ENCODE data around the gene USF2.
A peak's percentile ranks its signal among the peaks of the same experiment; 100 is the strongest.

The USF2 gene

GRCh38 chr19:35306473-35307246 is 37.9 kb downstream of the USF2 start:
- DNase-seq (ENCODE audit: low read depth, low spot score), result no peak
- Histone ChIP-seq H3K4me1 (ENCODE audit: insufficient read depth, insufficient read length) (peaks cover 17% of the 10 kb centered on the region), H3K9ac (ENCODE audit: insufficient read length, low read depth) (no peak overlapping the region), H3K36me3 (ENCODE audit: insufficient read depth, insufficient read length, low read length) (no peaks in the 10 kb centered on the region), H3K9me3 (ENCODE audit: insufficient read depth, low read length) (no peaks in the 10 kb centered on the region), H3K27me3 (ENCODE audit: insufficient read depth, insufficient read length) (no peaks in the 10 kb centered on the region), H3K4me3 (ENCODE audit: insufficient read length, low read depth) (no peak overlapping the region)
- TF ChIP-seq ZNF274 (IDR thresholded peaks at IDR 0.05; ENCODE audit: low read depth, low read length) (no peak), SUZ12 (IDR thresholded peaks at IDR 0.05; ENCODE audit: extremely low read depth, insufficient read depth, insufficient read length) (no peak), YY1 (IDR thresholded peaks at IDR 0.05; ENCODE audit: insufficient read depth, insufficient read length) (no peak)

DNA sequence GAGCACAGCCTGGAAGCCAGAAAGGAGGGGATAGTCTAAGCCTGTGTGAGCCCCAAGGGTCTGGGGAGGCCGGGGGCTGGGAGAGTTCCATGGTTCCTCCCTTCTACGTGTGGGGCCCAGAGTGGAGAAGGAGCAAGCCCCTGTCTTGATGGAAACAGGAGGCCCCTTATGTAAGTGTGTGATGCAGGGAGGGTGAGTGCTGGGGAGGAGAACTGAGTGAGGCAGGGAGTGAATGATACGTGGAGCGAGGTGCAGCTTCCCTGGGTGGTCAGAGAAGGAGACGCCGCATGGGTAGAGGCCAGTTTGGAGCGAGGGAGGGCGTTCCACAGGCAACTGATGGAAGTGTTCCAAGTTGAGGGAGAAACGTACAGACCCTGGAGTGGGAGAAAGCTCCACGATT is 39.2 kb downstream of the USF2 start:
- H3K36me3 ChIP-seq (ENCODE audit: insufficient read depth, insufficient read length, low read length), result no peaks in the 10 kb centered on the region
- TF ChIP-seq YY1 (IDR thresholded peaks at IDR 0.05; ENCODE audit: insufficient read depth, insufficient read length) (no peak), SUZ12 (IDR thresholded peaks at IDR 0.05; ENCODE audit: extremely low read depth, insufficient read depth, insufficient read length) (no peak), ZNF274 (IDR thresholded peaks at IDR 0.05; ENCODE audit: low read depth, low read length) (no peak)
- H3K27me3 ChIP-seq (ENCODE audit: insufficient read depth, insufficient read length), result no peaks in the 10 kb centered on the region
- no peak for DNase-seq (ENCODE audit: low read depth, low spot score)
- no peak overlapping the region for H3K9ac ChIP-seq (ENCODE audit: insufficient read length, low read depth)
- H3K4me3 ChIP-seq (ENCODE audit: insufficient read length, low read depth), result no peak overlapping the region
- peaks cover 21% of the 10 kb centered on the region for H3K4me1 ChIP-seq (ENCODE audit: insufficient read depth, insufficient read length)
- no peaks in the 10 kb centered on the region for H3K9me3 ChIP-seq (ENCODE audit: insufficient read depth, low read length)

- no peak overlapping the region for H3K9ac ChIP-seq (ENCODE audit: insufficient read length, low read depth)
- no peaks in the 10 kb centered on the region for H3K27me3 ChIP-seq (ENCODE audit: insufficient read depth, insufficient read length)
- peaks cover 21% of the 10 kb centered on the region for H3K4me1 ChIP-seq (ENCODE audit: insufficient read depth, insufficient read length)
Measured at GRCh38 chr19:35308910-35309309, 40.1 kb downstream of the USF2 start.

GRCh38 chr19:35309481-35310279 is 40.9 kb downstream of the USF2 start:
- no peaks in the 10 kb centered on the region for H3K36me3 ChIP-seq (ENCODE audit: insufficient read depth, insufficient read length, low read length)
- no peaks in the 10 kb centered on the region for H3K9me3 ChIP-seq (ENCODE audit: insufficient read depth, low read length)
- H3K4me3 ChIP-seq (ENCODE audit: insufficient read length, low read depth), result no peak overlapping the region
- no peak for DNase-seq (ENCODE audit: low read depth, low spot score)
- no peaks in the 10 kb centered on the region for H3K27me3 ChIP-seq (ENCODE audit: insufficient read depth, insufficient read length)
- peak overlapping the region; percentile 26 for H3K9ac ChIP-seq (ENCODE audit: insufficient read length, low read depth)
- peaks cover 21% of the 10 kb centered on the region for H3K4me1 ChIP-seq (ENCODE audit: insufficient read depth, insufficient read length)
- TF ChIP-seq SUZ12 (IDR thresholded peaks at IDR 0.05; ENCODE audit: extremely low read depth, insufficient read depth, insufficient read length) (no peak), ZNF274 (IDR thresholded peaks at IDR 0.05; ENCODE audit: low read depth, low read length) (no peak), YY1 (IDR thresholded peaks at IDR 0.05; ENCODE audit: insufficient read depth, insufficient read length) (no peak)

More at GRCh38 chr19:35308910-35309309, 40.1 kb downstream of the USF2 start:
- TF ChIP-seq SUZ12 (IDR thresholded peaks at IDR 0.05; ENCODE audit: extremely low read depth, insufficient read depth, insufficient read length) (no peak), ZNF274 (IDR thresholded peaks at IDR 0.05; ENCODE audit: low read depth, low read length) (no peak), YY1 (IDR thresholded peaks at IDR 0.05; ENCODE audit: insufficient read depth, insufficient read length) (no peak)
- Histone ChIP-seq H3K9me3 (ENCODE audit: insufficient read depth, low read length) (no peaks in the 10 kb centered on the region), H3K4me3 (ENCODE audit: insufficient read length, low read depth) (no peak overlapping the region), H3K36me3 (ENCODE audit: insufficient read depth, insufficient read length, low read length) (no peaks in the 10 kb centered on the region)
- no peak for DNase-seq (ENCODE audit: low read depth, low spot score)

GRCh38 chr19:35310331-35310730 is 41.6 kb downstream of the USF2 start:
- Histone ChIP-seq H3K9ac (ENCODE audit: insufficient read length, low read depth) (no peak overlapping the region), H3K9me3 (ENCODE audit: insufficient read depth, low read length) (no peaks in the 10 kb centered on the region), H3K36me3 (ENCODE audit: insufficient read depth, insufficient read length, low read length) (no peaks in the 10 kb centered on the region), H3K27me3 (ENCODE audit: insufficient read depth, insufficient read length) (no peaks in the 10 kb centered on the region), H3K4me3 (ENCODE audit: insufficient read length, low read depth) (no peak overlapping the region), H3K4me1 (ENCODE audit: insufficient read depth, insufficient read length) (peaks cover 16% of the 10 kb centered on the region)
- no peak for TF ChIP-seq YY1 (IDR thresholded peaks at IDR 0.05; ENCODE audit: insufficient read depth, insufficient read length)
- TF ChIP-seq SUZ12 (IDR thresholded peaks at IDR 0.05; ENCODE audit: extremely low read depth, insufficient read depth, insufficient read length), result no peak
- no peak for TF ChIP-seq ZNF274 (IDR thresholded peaks at IDR 0.05; ENCODE audit: low read depth, low read length)
- DNase-seq (ENCODE audit: low read depth, low spot score), result no peak

- Histone ChIP-seq H3K36me3 (ENCODE audit: insufficient read depth, insufficient read length, low read length) (no peaks in the 10 kb centered on the region), H3K9ac (ENCODE audit: insufficient read length, low read depth) (no peak overlapping the region), H3K27me3 (ENCODE audit: insufficient read depth, insufficient read length) (no peaks in the 10 kb centered on the region), H3K4me3 (ENCODE audit: insufficient read length, low read depth) (no peak overlapping the region), H3K4me1 (ENCODE audit: insufficient read depth, insufficient read length) (peaks cover 15% of the 10 kb centered on the region), H3K9me3 (ENCODE audit: insufficient read depth, low read length) (no peaks in the 10 kb centered on the region)
- TF ChIP-seq SUZ12 (IDR thresholded peaks at IDR 0.05; ENCODE audit: extremely low read depth, insufficient read depth, insufficient read length) (no peak), ZNF274 (IDR thresholded peaks at IDR 0.05; ENCODE audit: low read depth, low read length) (no peak), YY1 (IDR thresholded peaks at IDR 0.05; ENCODE audit: insufficient read depth, insufficient read length) (no peak)
- DNase-seq (ENCODE audit: low read depth, low spot score), result no peak
Measured at GRCh38 chr19:35310811-35311465, 42.2 kb downstream of the USF2 start.

All from NT2/D1 (cell line).